Endothelial cell of umbilical vein (primary cell): ENCODE data around the gene EHMT1. TPM values are rescaled to one million over a fixed set of nuclear protein-coding genes. Genes with fewer than 3 reads are reported as not detected.

Source experiments
- BruUV-seq: library from RNA; stranded (reverse); fragments of 400-500 nt; replicated peaks from 2 replicates; lab custom pipeline; 2021; lab: Mats Ljungman, UMichigan
- CTCF ChIA-PET: fragments of 300-600, 350-600 bp; sonication (Branson Sonifier 250); formaldehyde crosslinking; loops from one replicate; lab custom pipeline; 2021; ENCODE audit warnings: antibody characterized with exemption, inconsistent platforms; lab: Charles Lee
- POLR2A ChIA-PET: fragments of 300-600, 350-600 bp; sonication (Branson Sonifier 250); formaldehyde crosslinking; loops from one replicate; lab custom pipeline; 2021; ENCODE audit warnings: antibody characterized with exemption, inconsistent platforms; lab: Charles Lee
- DNase-seq: peaks from one replicate; pipeline ENCODE4 v3.0.0-alpha.2; 2011; ENCODE audit warnings: low read depth, low spot score
- FAIRE-seq: peaks from 2 replicates; lab custom pipeline; 2011; peaks lifted over from hg19 to GRCh38; lab: Jason Lieb, UNC
- H2AFZ ChIP-seq: 2 replicates; pipeline ENCODE4 v1.6.0; 2012; ENCODE audit warnings: low read depth, low read length, control low read depth, inconsistent platforms
- H3K27ac ChIP-seq: 2 replicates; pipeline ENCODE4 v1.5.1; 2011; ENCODE audit warnings: low read depth, mild to moderate bottlenecking, control low read depth, low read length, moderate library complexity; ENCODE audit not compliant: insufficient read depth
- H3K27me3 ChIP-seq, 2 experiments: 2 replicates each; pipeline versions ENCODE4 v1.6.0 to v1.6.1; 2011; ENCODE audit warnings: low read length in 2 of 2, mixed read lengths in 1 of 2; ENCODE audit not compliant: control insufficient read depth in 2 of 2, insufficient read depth in 2 of 2
- H3K36me3 ChIP-seq, 2 experiments: 2 replicates in 1 of 2; 3 replicates in 1 of 2; pipeline ENCODE4 v1.5.1; 2011; ENCODE audit warnings: low read length in 2 of 2, mild to moderate bottlenecking in 1 of 2, moderate library complexity in 1 of 2; ENCODE audit not compliant: control insufficient read depth in 2 of 2, insufficient read depth in 2 of 2; ENCODE audit errors: extremely low read depth in 1 of 2
- H3K4me1 ChIP-seq: 3 replicates; pipeline ENCODE4 v1.5.1; 2011; ENCODE audit warnings: mild to moderate bottlenecking, low read length; ENCODE audit not compliant: control insufficient read depth, insufficient read depth; ENCODE audit errors: extremely low read depth
- H3K4me2 ChIP-seq: 2 replicates; pipeline ENCODE4 v1.6.1; 2011; ENCODE audit warnings: low read length, control low read depth, mixed read lengths; ENCODE audit not compliant: insufficient read depth
- H3K4me3 ChIP-seq, 3 experiments: fragments of 200-600 bp in 1 of 3; sonication (generic), shearing (Covaris generic) in 1 of 3; replicated peaks in 1 of 3; 2 replicates each; pipeline ENCODE4 v1.5.1; 2011 to 2016; ENCODE audit warnings: control low read depth in 3 of 3, low read length in 3 of 3, mild to moderate bottlenecking in 2 of 3, inconsistent platforms in 1 of 3, low read depth in 1 of 3, moderate library complexity in 1 of 3; ENCODE audit not compliant: insufficient read depth in 1 of 3
- H3K79me2 ChIP-seq: 2 replicates; pipeline ENCODE4 v1.6.0; 2012; ENCODE audit warnings: low read length, inconsistent platforms; ENCODE audit not compliant: control insufficient read depth, insufficient read depth
- H3K9ac ChIP-seq: replicated peaks from 2 replicates; pipeline ENCODE3; 2011; ENCODE audit warnings: low read length, control low read depth; ENCODE audit not compliant: insufficient read depth; ENCODE audit errors: extremely low read depth
- H3K9me1 ChIP-seq: replicated peaks from 3 replicates; pipeline ENCODE4 v1.6.0; 2011; ENCODE audit warnings: mild to moderate bottlenecking, low read length; ENCODE audit not compliant: control insufficient read depth, insufficient read depth; ENCODE audit errors: extremely low read depth
- H3K9me3 ChIP-seq: replicated peaks from 2 replicates; pipeline ENCODE4 v1.5.1; 2012; ENCODE audit warnings: low read length, inconsistent platforms; ENCODE audit not compliant: control insufficient read depth, insufficient read depth
- H4K20me1 ChIP-seq: replicated peaks from 2 replicates; pipeline ENCODE3; 2011; ENCODE audit warnings: mild to moderate bottlenecking, low read length; ENCODE audit not compliant: control insufficient read depth, insufficient read depth; ENCODE audit errors: extremely low read depth
- EZH2 ChIP-seq: IDR thresholded peaks from 2 replicates; pipeline ENCODE4 v1.6.1; 2012; ENCODE audit warnings: borderline replicate concordance, low read depth, mild to moderate bottlenecking, moderate library complexity, low read length, inconsistent platforms; ENCODE audit not compliant: severe bottlenecking
- FOS ChIP-seq: IDR thresholded peaks from 2 replicates; pipeline ENCODE4 v1.6.1; 2011; ENCODE audit warnings: mild to moderate bottlenecking, low read length, moderate library complexity, borderline replicate concordance; ENCODE audit not compliant: insufficient read depth
- GATA2 ChIP-seq: IDR thresholded peaks from 2 replicates; pipeline ENCODE4 v1.7.0; 2011; ENCODE audit warnings: low read depth, mild to moderate bottlenecking, moderate library complexity, mixed read lengths, low read length; ENCODE audit not compliant: insufficient read length, insufficient read depth
- JUN ChIP-seq: IDR thresholded peaks from 2 replicates; pipeline ENCODE4 v1.6.1; 2011; ENCODE audit warnings: borderline replicate concordance, low read depth; ENCODE audit not compliant: insufficient read length, insufficient read depth
- MYC ChIP-seq: IDR thresholded peaks from one replicate; pipeline ENCODE4 v1.6.1; 2011; ENCODE audit warnings: mild to moderate bottlenecking, low read depth, low read length
- POLR2A ChIP-seq: IDR thresholded peaks from 2 replicates; pipeline ENCODE4 v1.6.1; 2012; ENCODE audit warnings: low read depth, mild to moderate bottlenecking, control low read depth, low read length
- POLR2AphosphoS5 ChIP-seq: IDR thresholded peaks from 2 replicates; pipeline ENCODE4 v1.6.1; 2012; ENCODE audit warnings: low read depth, mild to moderate bottlenecking, control low read depth, low read length, moderate library complexity; ENCODE audit not compliant: insufficient read depth
- dilution Hi-C: fragments of 300-500 bp; cut with MboI; formaldehyde crosslinking; loops from one replicate; pipeline ENCODE4 v1.15.0; 2019; ENCODE audit warnings: low sequenced_read_pairs; ENCODE audit not compliant: extremely low pct_ligation_motif_present
- intact Hi-C: fragments of 100-400 bp; cut with micrococcal nuclease; formaldehyde crosslinking; loops from one replicate; pipeline ENCODE4 v1.10.0; 2022
- polyA plus RNA-seq, 4 experiments: library from polyadenylated mRNA; depleted of rRNA in 3 of 4; stranded (reverse) in 3 of 4; unstranded in 1 of 4; fragments of >200 nt; gene quantifications; 2 replicates each; pipeline versions ENCODE4 v1.2.1 to v1.2.3, GENCODE V29; 2011 to 2012; ENCODE audit warnings: missing spikeins in 1 of 4
- total RNA-seq: library from RNA; stranded (reverse); gene quantifications from 2 replicates; pipeline ENCODE4 v1.2.3, GENCODE V29; 2021
- TF ChIP-seq, protein P1 (sequence below), 2 donors: IDR thresholded peaks; 1 replicate in 1 of 2; 2 replicates in 1 of 2; pipeline ENCODE4 v1.5.1; 2011; ENCODE audit warnings: low read length in 2 of 2, mild to moderate bottlenecking in 2 of 2, moderate library complexity in 2 of 2, control low read depth in 1 of 2, inconsistent platforms in 1 of 2, low read depth in 1 of 2; ENCODE audit not compliant: insufficient read depth in 1 of 2; ENCODE audit errors: extremely low read depth in 1 of 2
- TF ChIP-seq, protein P2 (sequence below): IDR thresholded peaks from 2 replicates; pipeline ENCODE4 v1.6.1; 2011; ENCODE audit not compliant: insufficient read depth, insufficient read length

The EHMT1 gene
- total and polyA plus RNA-seq, 2 donors (not counting 3 experiments of a cell fraction or from before 2014, with no cell fraction given), result 48.2 to 104 TPM

DNA sequence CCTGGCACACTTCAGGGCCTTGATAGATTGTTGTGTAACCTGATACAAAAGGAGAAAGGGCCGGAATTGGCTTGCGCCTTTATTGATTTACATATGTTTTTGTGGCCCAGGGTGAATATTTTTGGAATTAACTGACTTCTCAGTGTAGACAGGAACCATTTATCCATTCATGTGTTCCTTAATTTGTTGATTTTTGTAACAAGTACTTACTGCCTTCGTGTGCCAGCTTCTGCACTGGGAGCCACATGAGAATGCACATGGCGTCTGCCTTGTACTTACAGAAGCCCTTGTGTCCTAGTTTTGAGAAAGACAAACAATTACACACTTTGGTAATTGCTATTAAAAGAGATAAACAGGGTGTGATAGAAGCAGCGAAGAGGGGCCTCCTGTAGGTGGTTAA, 26.4 kb downstream of the EHMT1 start:
- Histone ChIP-seq H3K36me3 (peaks cover 0 to 8% of the 10 kb centered on the region in 2 experiments), H3K4me3 (no peak overlapping the region), H3K4me2 (no peak overlapping the region), H2AFZ (no peak overlapping the region), H3K27ac (no peak overlapping the region), H3K79me2 (peaks cover 85% of the 10 kb centered on the region), H3K9ac (no peak overlapping the region), H3K9me3 (no peaks in the 10 kb centered on the region), H3K4me1 (no peaks in the 10 kb centered on the region), H3K27me3 (no peaks in the 10 kb centered on the region), H4K20me1 (no peaks in the 10 kb centered on the region), H3K9me1 (no peaks in the 10 kb centered on the region)
- intact Hi-C loops (no loop called here), dilution Hi-C loops (no loop called here)
- FAIRE-seq, result no peak
- POLR2A ChIA-PET, result no interaction called here
- TF ChIP-seq GATA2, result no peak
- TF ChIP-seq, protein P1, sequence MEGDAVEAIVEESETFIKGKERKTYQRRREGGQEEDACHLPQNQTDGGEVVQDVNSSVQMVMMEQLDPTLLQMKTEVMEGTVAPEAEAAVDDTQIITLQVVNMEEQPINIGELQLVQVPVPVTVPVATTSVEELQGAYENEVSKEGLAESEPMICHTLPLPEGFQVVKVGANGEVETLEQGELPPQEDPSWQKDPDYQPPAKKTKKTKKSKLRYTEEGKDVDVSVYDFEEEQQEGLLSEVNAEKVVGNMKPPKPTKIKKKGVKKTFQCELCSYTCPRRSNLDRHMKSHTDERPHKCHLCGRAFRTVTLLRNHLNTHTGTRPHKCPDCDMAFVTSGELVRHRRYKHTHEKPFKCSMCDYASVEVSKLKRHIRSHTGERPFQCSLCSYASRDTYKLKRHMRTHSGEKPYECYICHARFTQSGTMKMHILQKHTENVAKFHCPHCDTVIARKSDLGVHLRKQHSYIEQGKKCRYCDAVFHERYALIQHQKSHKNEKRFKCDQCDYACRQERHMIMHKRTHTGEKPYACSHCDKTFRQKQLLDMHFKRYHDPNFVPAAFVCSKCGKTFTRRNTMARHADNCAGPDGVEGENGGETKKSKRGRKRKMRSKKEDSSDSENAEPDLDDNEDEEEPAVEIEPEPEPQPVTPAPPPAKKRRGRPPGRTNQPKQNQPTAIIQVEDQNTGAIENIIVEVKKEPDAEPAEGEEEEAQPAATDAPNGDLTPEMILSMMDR (IDR thresholded peaks at IDR 0.05; ENCODE audit: extremely low read depth in 1 of 2, insufficient read depth in 1 of 2, low read depth in 1 of 2, low read length in 2 of 2), result no peak
- TF ChIP-seq JUN, result no peak
- TF ChIP-seq, protein P2, sequence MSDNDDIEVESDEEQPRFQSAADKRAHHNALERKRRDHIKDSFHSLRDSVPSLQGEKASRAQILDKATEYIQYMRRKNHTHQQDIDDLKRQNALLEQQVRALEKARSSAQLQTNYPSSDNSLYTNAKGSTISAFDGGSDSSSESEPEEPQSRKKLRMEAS, result no peak
- TF ChIP-seq POLR2AphosphoS5, result no peak
- TF ChIP-seq EZH2, result no peak
- no peak for TF ChIP-seq POLR2A
- TF ChIP-seq MYC, result no peak
- no peak for TF ChIP-seq FOS
- no peak for DNase-seq
- CTCF ChIA-PET, result no interaction called here
- no TSS peak for BruUV-seq
